NCI-H774 (cell line): Measurements from ENCODE around the gene NID1.

ENCODE experiments used
- DNase-seq: peaks from one replicate; lab custom pipeline; 2025; lab: John Stamatoyannopoulos, UW

The NID1 gene

GRCh38 chr1:236067854-236068454 is 3.1 kb upstream of the NID1 start:
- DNase-seq: no peak

DNA sequence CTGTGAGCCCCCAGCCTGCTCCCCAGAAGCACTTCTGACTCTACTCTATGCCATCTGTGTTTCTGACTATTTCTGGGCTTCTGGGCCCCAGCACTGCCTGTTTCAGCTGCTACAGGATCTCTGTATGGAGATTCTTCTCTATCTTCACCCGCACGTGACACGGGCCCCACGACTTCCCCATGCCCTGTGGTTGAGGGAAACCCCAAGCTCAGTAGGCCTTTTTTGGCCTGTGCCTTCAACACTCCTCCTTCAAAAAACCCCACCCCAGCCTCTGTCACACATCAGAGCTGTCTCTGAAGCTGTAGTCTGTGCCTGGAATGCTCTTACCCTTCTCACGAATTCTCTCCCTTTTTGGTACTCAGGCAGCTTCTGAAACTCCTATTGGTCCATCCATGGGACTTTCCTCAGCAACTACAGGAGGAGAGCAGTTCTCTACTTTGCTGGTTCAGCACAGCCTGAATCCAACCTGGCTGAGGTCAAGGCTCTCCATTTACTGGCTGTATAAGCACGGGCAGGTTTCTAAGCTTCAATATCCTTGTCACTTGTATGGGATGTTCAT is 2.0 kb upstream of the NID1 start:
- DNase-seq: no peak

- no peak for DNase-seq
Observed at GRCh38 chr1:236066054-236066453, 1.2 kb upstream of the NID1 start.

- DNase-seq: no peak
Observed at GRCh38 chr1:236065509-236066005, 667 bp upstream of the NID1 start.

DNA sequence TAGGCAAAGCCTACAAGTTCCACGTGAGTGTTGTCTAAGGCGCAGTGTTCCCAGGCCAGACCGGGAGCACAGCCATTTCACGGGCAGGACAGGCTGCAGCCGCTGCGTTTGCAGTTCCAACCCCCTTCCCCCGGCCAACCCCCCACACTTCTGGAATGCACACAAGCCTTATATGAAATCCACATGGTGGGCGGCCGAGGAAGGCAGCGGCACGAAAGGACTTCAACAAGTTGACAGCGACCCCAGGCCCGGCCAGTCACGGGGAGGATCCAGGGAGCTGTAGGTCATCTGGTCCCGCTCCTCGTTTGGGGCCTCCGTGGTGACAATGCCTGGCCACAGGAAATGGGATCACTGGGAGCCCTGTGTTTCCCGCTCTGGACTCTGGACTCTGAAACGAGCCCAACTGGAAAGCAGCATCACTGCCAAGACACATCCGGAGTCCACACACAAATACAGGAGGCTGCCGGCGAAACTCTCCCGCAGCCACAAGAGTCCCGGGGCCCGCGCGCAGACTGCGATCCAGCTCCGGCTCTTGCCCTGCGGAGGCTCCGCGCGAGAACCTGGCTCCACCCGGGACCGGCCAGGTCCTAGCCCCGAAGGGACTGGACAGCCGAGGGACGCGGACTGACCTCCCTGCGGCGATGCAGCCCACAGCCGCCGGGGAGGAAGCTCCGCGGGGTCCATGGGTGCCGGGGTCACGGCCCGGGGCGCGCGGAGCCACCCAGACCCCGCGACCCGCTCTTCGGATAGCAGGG is 794 bp downstream of the NID1 start:
- DNase-seq: no peak

DNA sequence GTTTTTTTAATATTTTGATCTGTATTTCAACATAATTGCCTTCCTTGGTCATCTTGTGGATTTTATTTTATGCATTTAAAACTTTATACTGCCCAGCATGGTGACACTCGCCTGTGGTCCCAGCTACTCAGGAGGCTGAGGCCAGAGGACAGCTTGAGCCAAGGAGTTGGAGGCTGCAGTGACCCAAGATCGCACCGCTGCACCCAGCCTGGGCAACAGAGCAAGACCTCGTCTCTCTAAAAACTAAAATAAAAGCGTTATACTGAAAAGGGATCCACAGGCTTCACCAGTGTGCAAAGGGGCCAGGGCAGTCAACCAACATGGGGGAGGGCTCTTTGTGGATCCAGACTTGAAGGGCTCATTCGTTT is 1.4 kb downstream of the NID1 start:
- no peak for DNase-seq

DNA sequence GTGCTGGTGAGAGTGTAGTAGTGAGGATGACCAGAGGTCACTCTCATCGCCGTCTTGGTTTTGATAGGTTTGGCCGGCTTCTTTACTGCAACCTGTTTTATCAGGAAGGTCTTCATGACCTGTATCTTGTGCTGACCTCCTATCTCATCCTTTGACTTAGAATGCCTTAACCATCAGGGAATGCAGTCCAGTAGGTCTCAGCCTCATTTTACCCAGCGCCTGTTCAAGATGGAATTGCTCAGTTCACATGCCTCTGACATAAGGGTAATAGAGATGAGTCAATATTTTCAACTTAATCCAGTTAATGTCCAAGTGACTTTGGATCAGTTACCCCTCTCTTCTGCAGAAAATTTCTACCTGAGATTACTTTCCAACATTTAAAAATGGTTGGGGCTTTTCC is 4.6 kb downstream of the NID1 start:
- DNase-seq: no peak

GRCh38 chr1:236059011-236059410 is 5.9 kb downstream of the NID1 start:
- DNase-seq: no peak

DNA sequence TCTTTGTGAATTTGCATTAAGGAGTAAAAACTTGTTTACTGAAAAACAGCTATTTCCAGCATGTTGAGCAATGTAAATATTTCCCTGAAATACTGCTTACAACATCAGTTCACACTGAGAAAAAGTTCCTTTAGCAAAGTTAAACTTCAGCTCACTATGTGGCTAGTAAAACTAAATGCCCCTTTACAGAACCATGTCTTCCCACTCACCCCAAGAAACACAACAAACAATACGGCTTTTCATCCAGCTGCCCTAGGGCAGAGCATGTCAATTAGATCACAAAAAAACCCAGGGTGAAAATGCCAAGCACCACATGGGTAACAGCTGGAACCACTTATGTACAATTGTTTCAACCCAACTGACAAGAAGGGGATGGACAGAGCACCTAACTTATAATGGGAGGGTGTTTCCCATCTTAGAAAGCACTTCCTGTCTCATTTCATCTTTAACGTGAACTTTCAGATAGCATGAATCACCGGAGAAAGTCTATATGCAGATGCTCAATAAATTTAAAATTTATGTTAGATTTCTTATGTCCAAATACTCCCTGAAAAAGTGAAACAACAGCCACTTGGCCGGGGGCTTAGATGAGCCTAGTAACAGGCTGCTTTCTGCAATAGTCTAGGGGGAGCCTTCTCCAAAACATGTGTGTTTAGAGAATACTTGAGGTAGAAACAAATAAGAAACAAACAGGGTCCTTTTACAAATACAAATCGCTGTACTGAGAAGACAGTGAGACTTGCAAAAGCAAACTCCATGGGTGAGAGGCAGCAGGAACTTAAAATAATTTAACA is 6.6 kb downstream of the NID1 start:
- DNase-seq: no peak

DNA sequence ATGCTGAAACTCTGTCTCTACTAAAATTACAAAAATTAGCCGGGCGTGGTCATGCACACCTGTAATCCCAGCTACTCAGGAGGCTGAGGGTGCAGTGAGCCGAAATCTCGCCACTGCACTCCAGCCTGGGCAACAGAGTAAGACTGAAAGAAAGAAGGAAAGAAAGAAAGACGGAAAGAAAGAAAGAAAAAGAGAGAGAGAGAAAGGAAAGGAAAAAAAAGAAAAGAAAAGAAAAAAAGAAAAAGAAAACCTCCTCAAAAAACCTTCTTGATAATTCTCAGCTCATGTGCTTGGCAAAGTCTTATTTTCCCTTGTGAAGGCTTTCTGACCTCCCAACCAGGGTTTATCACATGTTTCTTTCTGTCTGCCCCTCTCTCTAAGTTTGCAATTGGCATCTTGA is 7.3 kb downstream of the NID1 start:
- DNase-seq: no peak

DNA sequence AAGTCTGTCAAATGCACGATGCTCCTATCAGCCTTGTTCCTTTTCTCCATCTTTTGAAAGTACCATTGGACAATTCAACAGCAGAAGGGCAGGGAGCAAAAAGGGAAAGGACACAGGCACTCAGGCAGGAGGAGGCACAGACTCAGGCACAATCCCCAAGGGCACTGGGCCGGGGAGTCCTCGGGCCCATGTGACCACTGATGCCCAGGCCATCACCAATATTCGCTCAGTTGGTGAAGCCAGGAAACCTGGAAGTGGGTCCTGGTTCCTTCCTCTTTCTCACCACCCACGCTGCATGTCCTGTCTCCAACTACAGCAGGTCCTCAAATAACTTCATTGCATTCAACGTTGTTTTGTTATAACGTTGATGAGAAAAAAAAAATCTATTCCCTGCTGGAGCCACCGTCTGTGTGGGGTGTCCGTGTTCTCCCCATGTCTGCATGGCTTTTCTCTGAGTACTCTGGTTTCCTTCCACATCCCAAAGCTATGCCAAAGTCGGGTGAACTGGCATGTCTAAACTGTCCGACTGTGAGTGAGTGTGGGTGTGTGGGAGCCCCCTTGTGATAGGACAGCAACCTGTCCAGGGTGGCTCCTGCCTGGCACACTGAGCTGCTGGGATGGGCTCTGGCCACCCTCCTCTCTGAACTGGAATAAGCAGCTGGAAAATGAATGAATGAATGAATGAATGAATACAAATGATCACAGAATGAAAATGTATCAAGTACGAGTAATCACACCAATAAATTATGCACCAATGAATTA is 12.5 kb downstream of the NID1 start:
- no peak for DNase-seq

GRCh38 chr1:236051242-236051791 is 13.6 kb downstream of the NID1 start:
- DNase-seq: no peak

GRCh38 chr1:236045771-236046170 is 19.1 kb downstream of the NID1 start:
- no peak for DNase-seq

DNA sequence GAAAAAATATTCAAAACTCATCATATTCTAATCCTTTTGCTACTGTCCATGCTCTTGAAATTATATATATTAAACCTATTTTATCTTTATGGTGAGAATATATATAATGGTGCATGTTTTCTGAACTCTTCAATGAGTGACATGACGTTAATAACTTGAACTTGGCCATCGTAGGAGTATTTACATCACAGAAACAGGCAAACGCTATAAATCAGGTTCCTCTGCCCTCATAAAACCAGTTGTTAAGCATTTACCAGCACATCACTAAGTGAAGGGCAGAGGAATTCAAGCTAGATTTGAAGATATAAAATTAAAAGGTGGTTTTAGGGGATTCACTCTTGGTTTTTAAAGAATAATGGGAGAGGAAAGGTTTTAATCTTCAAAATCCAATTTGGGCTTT is 20.5 kb downstream of the NID1 start:
- no peak for DNase-seq

DNA sequence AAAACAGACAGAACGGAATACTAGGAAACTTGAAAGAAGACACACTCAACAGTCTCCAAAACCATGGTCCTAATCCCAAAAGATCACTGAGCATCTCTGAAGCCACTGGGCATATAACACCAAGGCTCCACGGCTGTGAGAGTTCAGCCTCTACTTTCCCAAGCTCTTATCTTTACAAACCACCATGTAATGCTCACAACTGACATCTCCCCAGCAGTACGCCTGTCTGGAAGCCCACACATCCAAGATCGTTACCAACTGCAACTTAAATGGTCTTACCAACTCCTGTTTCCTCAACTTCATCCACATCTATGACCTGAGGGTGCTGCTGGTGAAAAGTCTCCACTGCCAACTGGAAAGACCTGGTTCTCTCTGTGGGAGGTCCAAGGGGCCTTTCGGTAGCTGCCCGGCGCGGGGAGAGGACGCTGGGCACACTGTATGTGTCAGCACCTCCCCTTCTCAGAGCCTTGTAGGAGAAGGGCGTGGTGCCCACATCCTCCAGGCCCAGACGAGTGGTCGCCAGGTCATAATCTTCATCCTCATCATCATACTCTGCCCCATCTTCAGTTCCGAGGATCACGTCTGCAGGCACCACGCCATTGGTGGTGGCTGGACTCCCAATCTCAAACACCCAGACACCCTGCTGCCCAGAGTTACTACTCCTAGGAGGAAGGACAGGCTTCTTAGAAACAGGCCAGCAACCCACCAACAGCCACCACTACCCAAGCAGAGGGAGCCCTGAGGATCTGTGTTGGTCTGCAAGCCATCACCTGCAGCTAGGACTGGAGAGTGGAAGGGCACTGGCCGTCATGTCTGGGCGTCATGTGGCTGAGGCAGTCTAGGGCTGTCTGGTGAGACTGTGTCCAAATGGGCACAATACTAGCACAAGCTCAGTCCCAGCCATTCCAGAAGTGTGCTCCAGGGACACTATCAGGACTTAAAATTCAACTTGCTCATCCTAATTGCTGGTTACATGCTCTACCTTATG is 23.0 kb downstream of the NID1 start:
- no peak for DNase-seq

DNA sequence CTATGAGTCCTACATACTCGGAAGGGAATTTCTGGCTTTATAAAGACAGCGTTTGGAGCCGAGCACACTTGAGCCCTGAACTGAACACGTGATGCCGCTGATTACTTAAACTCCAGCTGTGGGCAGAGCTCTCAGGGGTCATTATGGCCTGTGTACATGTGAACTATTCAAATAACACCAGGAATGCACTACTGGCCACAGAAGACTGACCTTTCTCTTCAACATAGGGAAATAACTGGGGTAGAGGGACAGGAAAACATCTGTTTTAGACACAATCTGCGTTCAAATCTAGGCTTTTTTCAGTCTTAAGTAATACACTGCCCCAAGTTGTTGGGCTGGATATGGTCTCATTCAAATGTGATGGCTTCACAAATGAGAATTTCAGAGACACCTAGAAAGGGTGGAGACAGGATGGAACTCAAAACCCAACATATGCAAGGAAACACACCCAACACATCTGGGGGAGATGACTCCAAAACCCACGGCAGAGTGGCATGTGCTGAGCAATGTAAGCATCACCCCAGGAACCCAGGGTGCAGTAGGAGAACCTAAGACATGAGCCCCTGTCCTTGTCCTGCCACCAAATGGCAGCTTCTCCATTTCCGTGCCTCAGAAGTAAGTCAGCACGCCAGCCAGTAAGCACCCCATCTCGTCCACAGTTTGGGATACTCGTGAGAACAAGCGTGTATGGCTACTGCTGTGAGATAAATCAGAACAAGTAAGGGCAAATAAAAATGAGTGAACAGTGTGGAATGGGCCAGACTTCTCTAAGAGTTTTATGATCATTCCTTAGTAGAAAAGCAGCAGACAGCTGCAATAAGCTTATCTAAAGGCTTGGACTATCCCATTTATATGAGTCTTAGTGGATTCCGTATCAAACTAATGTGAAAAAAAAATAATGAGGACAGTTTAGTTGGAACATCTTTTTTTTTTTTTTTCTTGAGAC is 24.9 kb downstream of the NID1 start:
- peak; percentile 74 for DNase-seq

- DNase-seq: no peak
Observed at GRCh38 chr1:236038034-236038433, 26.9 kb downstream of the NID1 start.

DNA sequence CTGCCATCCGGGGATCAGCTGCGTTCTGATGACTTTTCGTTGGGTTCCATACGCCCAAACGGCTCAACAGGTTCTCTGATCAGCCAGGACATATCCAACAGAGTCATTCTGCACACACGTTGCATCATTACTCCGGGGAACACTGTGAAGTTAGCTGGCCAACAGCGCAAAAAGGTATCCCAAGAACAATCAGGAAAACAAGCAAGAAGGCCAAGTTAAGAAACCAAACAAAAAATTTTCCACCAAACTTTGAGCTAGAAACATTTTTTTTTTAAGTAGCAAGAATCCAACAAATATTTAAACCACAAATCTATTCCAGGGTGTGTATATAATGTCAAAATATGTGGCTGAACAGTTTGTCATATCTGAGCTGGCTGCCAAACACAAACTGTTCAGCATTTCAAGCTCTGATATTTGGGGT is 29.2 kb downstream of the NID1 start:
- no peak for DNase-seq

GRCh38 chr1:236033336-236033735 is 31.6 kb downstream of the NID1 start:
- no peak for DNase-seq
